Activated naive CD4-positive, alpha-beta T cell treated with anti-CD3 and anti-CD28 coated beads for 36 hours (primary cell): ENCODE data around the gene PORCN. TPM values are rescaled to one million over a fixed set of nuclear protein-coding genes. Genes with fewer than 3 reads are reported as not detected.

Experiments
- CTCF ChIA-PET: fragments of 350-600 bp; sonication (Branson Sonifier 250); formaldehyde crosslinking; loops from one replicate; lab custom pipeline; 2021; ENCODE audit warnings: antibody characterized with exemption; lab: Charles Lee
- DNase-seq: peaks from one replicate; pipeline ENCODE4 v3.0.0-alpha.2; 2020
- H3K27ac Mint-ChIP-seq: one replicate; pipeline ENCODE4 v1.8.0; 2021; ENCODE audit warnings: mild to moderate bottlenecking, mixed read lengths
- H3K27me3 Mint-ChIP-seq: one replicate; pipeline ENCODE4 v1.8.0; 2021; ENCODE audit warnings: low read depth, mixed read lengths
- H3K36me3 Mint-ChIP-seq: one replicate; pipeline ENCODE4 v1.8.0; 2021; ENCODE audit warnings: low read depth, mixed read lengths
- H3K4me1 Mint-ChIP-seq: one replicate; pipeline ENCODE4 v1.8.0; 2021; ENCODE audit warnings: low read depth, mixed read lengths
- H3K4me3 Mint-ChIP-seq: one replicate; pipeline ENCODE4 v1.8.0; 2021; ENCODE audit warnings: mild to moderate bottlenecking, moderate library complexity, mixed read lengths
- H3K9me3 Mint-ChIP-seq: one replicate; pipeline ENCODE4 v1.8.0; 2021; ENCODE audit warnings: mixed read lengths
- intact Hi-C: fragments of 100-400 bp; cut with micrococcal nuclease; formaldehyde crosslinking; loops from one replicate; pipeline ENCODE4 v1.15.1; 2023
- total RNA-seq, 2 experiments: library from RNA; stranded (reverse); gene quantifications; one replicate each; pipeline ENCODE4 v1.2.3, GENCODE V29; 2021

PORCN gene
- total RNA-seq, 2 experiments from 2014 or later, result 5.2 to 5.6 TPM

DNA sequence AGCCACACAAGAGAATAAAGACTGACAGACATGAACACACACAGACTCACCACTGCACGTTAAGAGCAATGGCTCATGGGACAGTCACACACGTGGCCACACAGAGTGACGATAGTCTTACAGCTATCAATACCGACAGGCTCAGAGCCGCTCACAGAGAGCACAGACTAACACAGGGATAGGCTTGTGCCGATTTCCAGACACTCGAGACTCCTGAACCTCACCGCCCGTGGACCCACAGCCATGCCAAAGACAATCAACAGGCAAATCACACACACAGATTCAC lies 38.0 kb upstream of the PORCN start:
- Mint-ChIP-seq H3K36me3 (peaks cover 18% of the 10 kb centered on the region), H3K9me3 (no peaks in the 10 kb centered on the region), H3K4me3 (no peak overlapping the region), H3K27me3 (no peaks in the 10 kb centered on the region), H3K4me1 (peaks cover 24% of the 10 kb centered on the region), H3K27ac (no peak overlapping the region)
- DNase-seq, result no peak
- CTCF ChIA-PET, result no interaction called here
- intact Hi-C loops, result loop anchor here (10.0 kb wide), 1 partner anchor 334 kb away; the partner anchor contains the start of gene HDAC6

- peaks cover 18% of the 10 kb centered on the region for H3K4me1 Mint-ChIP-seq
- H3K27me3 Mint-ChIP-seq, result no peaks in the 10 kb centered on the region
- H3K27ac Mint-ChIP-seq, result peak overlapping the region; percentile 54
- peaks cover 15% of the 10 kb centered on the region for H3K36me3 Mint-ChIP-seq
- intact Hi-C loops, result loop anchor here (10.0 kb wide), 1 partner anchor 333 kb away; the partner anchor contains the start of gene HDAC6
- H3K4me3 Mint-ChIP-seq, result no peak overlapping the region
- no peaks in the 10 kb centered on the region for H3K9me3 Mint-ChIP-seq
- no peak for DNase-seq
- CTCF ChIA-PET, result no interaction called here
Observed at GRCh38 chrX:48471504-48471903, 37.3 kb upstream of the PORCN start.

DNA sequence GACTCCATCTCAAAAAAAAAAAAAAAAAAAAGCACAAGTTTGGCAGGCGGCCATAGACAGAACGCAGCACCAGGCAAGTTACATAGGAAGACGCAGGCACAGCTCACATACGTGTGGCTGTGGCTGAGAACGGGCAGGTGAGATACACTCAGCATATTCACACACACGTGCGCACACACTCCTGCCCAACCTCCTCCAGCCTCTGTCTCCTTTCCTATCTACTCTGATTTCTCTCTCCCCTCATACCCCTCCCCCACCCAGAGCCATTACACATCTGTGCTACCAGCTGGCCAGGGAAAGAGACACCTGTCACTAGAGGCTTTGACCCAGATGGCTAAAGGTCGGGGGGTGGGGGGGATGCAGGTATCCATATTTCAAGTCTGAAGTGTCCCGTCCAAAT lies 36.6 kb upstream of the PORCN start:
- H3K27me3 Mint-ChIP-seq, result no peaks in the 10 kb centered on the region
- peaks cover 10% of the 10 kb centered on the region for H3K36me3 Mint-ChIP-seq
- intact Hi-C loops, result loop anchor here (10.0 kb wide), 1 partner anchor 333 kb away; the partner anchor contains the start of gene HDAC6
- H3K9me3 Mint-ChIP-seq, result no peaks in the 10 kb centered on the region
- peaks cover 17% of the 10 kb centered on the region for H3K4me1 Mint-ChIP-seq
- H3K4me3 Mint-ChIP-seq, result no peak overlapping the region
- DNase-seq, result no peak
- CTCF ChIA-PET, result no interaction called here
- H3K27ac Mint-ChIP-seq, result no peak overlapping the region

DNA sequence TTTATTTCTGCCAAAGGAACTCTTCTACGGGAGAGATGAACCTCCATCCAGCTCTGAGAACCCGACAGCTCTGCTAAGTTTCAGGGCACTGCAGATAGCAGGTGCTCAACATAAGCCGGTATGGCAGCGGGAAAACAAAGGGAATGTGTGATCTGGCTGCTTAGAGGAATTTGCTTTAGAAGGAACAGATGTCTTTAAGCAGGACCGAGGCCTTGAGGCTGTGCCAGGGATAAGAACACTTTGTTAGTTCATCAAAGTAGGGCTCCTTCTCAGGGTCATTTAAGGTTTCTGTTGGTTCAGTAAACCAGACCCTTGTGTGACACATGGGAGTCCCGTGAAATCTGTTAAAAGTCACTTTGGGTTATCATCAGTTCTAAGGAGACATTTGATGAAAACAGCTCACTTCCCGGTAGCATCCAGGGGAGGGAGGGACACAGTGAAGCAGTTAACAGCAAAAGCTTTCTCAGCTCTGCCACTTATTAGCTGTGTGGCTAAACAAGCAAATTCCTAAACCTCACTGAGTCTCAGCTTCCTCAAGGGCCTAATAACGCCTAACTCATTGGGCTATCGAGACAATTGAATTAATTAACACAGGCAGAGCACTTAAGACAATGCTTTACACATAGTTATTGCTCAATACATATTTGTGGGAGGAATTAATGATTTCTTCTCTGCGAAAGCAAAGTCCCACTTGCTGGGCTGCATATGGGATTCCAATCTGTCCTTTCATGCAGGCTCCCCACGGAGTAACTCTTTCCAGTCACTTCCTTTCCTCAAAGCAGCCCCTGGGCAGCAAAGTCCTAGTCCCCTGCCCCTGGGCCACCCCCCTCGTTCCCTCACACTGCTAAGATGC lies 35.7 kb upstream of the PORCN start:
- H3K4me3 Mint-ChIP-seq, result no peak overlapping the region
- H3K36me3 Mint-ChIP-seq, result peaks cover 10% of the 10 kb centered on the region
- no peaks in the 10 kb centered on the region for H3K27me3 Mint-ChIP-seq
- CTCF ChIA-PET, result interaction anchor here (0.8 kb wide), 1 partner anchor 49 kb away, joined by 3 read pairs; the partner anchor contains the start of gene EBP
- no peaks in the 10 kb centered on the region for H3K9me3 Mint-ChIP-seq
- DNase-seq, result no peak
- H3K4me1 Mint-ChIP-seq, result peaks cover 22% of the 10 kb centered on the region
- intact Hi-C loops, result loop anchor here (10.0 kb wide), 1 partner anchor 332 kb away; the partner anchor contains the start of gene HDAC6
- no peak overlapping the region for H3K27ac Mint-ChIP-seq

DNA sequence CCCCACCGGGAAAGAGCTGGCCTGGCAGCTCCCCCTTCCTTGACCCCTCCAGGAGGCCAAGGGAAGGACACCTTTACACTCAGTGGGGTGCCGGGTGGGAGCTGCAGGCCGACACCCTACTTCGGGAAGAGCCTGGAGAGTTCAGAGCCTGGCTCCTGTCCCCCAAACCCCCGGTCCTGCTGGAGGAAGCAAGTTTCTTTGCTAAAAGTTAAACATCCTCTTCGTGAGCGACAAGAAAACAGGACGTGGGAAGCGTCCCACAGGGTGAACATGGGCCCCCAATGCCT lies 35.1 kb upstream of the PORCN start:
- CTCF ChIA-PET, result interaction anchor here (0.8 kb wide), 1 partner anchor 48 kb away, joined by 3 read pairs; the partner anchor contains the start of gene EBP

GRCh38 chrX:48474127-48474526 lies 34.7 kb upstream of the PORCN start:
- Mint-ChIP-seq H3K4me3 (no peak overlapping the region), H3K9me3 (no peaks in the 10 kb centered on the region), H3K36me3 (peaks cover 12% of the 10 kb centered on the region), H3K4me1 (peaks cover 30% of the 10 kb centered on the region), H3K27me3 (no peaks in the 10 kb centered on the region), H3K27ac (no peak overlapping the region)
- CTCF ChIA-PET, result no interaction called here
- intact Hi-C loops, result loop anchor here (10.0 kb wide), 1 partner anchor 331 kb away; the partner anchor contains the start of gene HDAC6
- peak; percentile 46 for DNase-seq

More for the DNA sequence above, 35.1 kb upstream of the PORCN start:
- Mint-ChIP-seq H3K4me3 (no peak overlapping the region), H3K27ac (no peak overlapping the region), H3K36me3 (peaks cover 11% of the 10 kb centered on the region), H3K9me3 (no peaks in the 10 kb centered on the region), H3K27me3 (no peaks in the 10 kb centered on the region), H3K4me1 (peaks cover 26% of the 10 kb centered on the region)
- no peak for DNase-seq
- intact Hi-C loops, result loop anchor here (10.0 kb wide), 1 partner anchor 331 kb away; the partner anchor contains the start of gene HDAC6

GRCh38 chrX:48474581-48474980 lies 34.2 kb upstream of the PORCN start:
- intact Hi-C loops, result loop anchor here (10.0 kb wide), 1 partner anchor 330 kb away; the partner anchor contains the start of gene HDAC6
- Mint-ChIP-seq H3K4me1 (peaks cover 29% of the 10 kb centered on the region), H3K27ac (peak overlapping the region; percentile 90), H3K9me3 (no peaks in the 10 kb centered on the region), H3K27me3 (no peaks in the 10 kb centered on the region), H3K36me3 (peaks cover 13% of the 10 kb centered on the region), H3K4me3 (peak overlapping the region; percentile 76)
- DNase-seq, result no peak
- CTCF ChIA-PET, result interaction anchor here (1.2 kb wide), 1 partner anchor 65 kb away, joined by 5 read pairs; the partner anchor contains the start of gene TBC1D25

- Mint-ChIP-seq H3K27me3 (no peaks in the 10 kb centered on the region), H3K4me3 (peak overlapping the region; percentile 76), H3K9me3 (no peaks in the 10 kb centered on the region), H3K36me3 (peaks cover 15% of the 10 kb centered on the region), H3K4me1 (peaks cover 31% of the 10 kb centered on the region), H3K27ac (peak overlapping the region; percentile 90)
- DNase-seq, result no peak
- CTCF ChIA-PET, result interaction anchor here (1.0 to 1.2 kb wide), 2 partner anchors 39 to 65 kb away, joined by 3 to 5 read pairs; partner anchors contain the start of gene TBC1D25
- intact Hi-C loops, result loop anchor here (1.0 to 10.0 kb wide), 3 partner anchors 46 to 330 kb away; partner anchors contain the start of genes EBP, HDAC6 and TBC1D25
Observed at GRCh38 chrX:48475296-48475695, 33.5 kb upstream of the PORCN start.

GRCh38 chrX:48475774-48476577 lies 32.8 kb upstream of the PORCN start, which contains the start of gene FTSJ1:
FTSJ1 (plus strand) TSS chrX:48476199; CDS start chrX:48478048, 1,849 bp downstream.
- Mint-ChIP-seq H3K27ac (peak within 1 kb of the TSS; percentile 90), H3K4me1 (peaks cover 32% of the 10 kb centered on the region), H3K27me3 (no peaks in the 10 kb centered on the region), H3K36me3 (peaks cover 18% of the 10 kb centered on the region), H3K9me3 (no peaks in the 10 kb centered on the region), H3K4me3 (peak within 1 kb of the TSS; percentile 76)
- DNase-seq, result peak; percentile 86
- CTCF ChIA-PET, result interaction anchor here (1.0 kb wide), 1 partner anchor 38 kb away, joined by 3 read pairs; no protein-coding TSS in a partner anchor
- intact Hi-C loops, result loop anchor here (1.0 to 10.0 kb wide), 6 partner anchors 32 to 329 kb away; partner anchors contain the start of genes EBP, HDAC6, PORCN and RBM3

- CTCF ChIA-PET, result no interaction called here
- no peak for DNase-seq
- peaks cover 18% of the 10 kb centered on the region for H3K36me3 Mint-ChIP-seq
- H3K4me3 Mint-ChIP-seq, result peak overlapping the region; percentile 76
- no peaks in the 10 kb centered on the region for H3K27me3 Mint-ChIP-seq
- H3K4me1 Mint-ChIP-seq, result peaks cover 32% of the 10 kb centered on the region
- H3K9me3 Mint-ChIP-seq, result no peaks in the 10 kb centered on the region
- H3K27ac Mint-ChIP-seq, result peak overlapping the region; percentile 90
- intact Hi-C loops, result loop anchor here (1.0 to 10.0 kb wide), 4 partner anchors 31 to 328 kb away; partner anchors contain the start of genes HDAC6, PORCN, RBM3 and WDR13
Observed at GRCh38 chrX:48476919-48477318, 31.9 kb upstream of the PORCN start.

DNA sequence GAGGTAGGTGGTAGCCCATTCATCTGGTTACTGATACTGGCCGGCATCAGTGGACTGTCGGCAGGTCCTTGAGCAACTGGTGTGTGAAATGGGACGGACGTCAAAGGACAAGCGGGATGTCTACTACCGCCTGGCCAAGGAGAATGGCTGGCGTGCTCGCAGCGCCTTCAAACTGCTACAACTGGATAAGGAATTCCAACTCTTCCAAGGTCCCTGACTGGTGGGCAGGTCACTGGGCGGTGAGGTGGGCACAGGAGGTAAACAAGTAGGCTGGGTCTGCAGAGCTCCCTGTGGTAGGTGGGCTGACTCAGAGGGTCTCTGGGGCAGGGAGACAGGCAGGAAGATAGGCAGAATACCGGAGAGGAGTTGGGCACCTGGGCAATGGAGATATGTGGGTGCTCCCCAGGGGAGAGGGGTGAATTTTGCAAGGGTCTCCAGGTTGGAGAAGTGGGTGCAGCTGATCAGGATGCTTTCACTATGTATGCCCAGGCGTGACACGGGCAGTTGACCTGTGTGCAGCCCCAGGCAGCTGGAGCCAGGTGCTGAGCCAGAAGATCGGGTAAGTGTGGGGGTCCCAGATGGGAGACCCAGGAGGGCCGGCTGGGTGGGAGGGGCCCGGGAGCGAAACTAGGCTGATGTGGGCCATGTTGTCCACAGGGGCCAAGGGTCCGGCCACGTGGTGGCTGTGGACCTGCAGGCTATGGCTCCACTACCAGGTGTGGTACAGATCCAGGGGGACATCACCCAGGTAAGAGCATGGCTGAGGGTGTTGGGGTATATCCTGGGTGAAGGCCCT lies 30.6 kb upstream of the PORCN start:
- intact Hi-C loops, result loop anchor here (10.0 kb wide), 1 partner anchor 327 kb away; the partner anchor contains the start of gene HDAC6
- peaks cover 18% of the 10 kb centered on the region for H3K36me3 Mint-ChIP-seq
- H3K27ac Mint-ChIP-seq, result peak overlapping the region; percentile 59
- CTCF ChIA-PET, result no interaction called here
- H3K4me1 Mint-ChIP-seq, result peaks cover 32% of the 10 kb centered on the region
- H3K4me3 Mint-ChIP-seq, result no peak overlapping the region
- no peaks in the 10 kb centered on the region for H3K9me3 Mint-ChIP-seq
- no peak for DNase-seq
- no peaks in the 10 kb centered on the region for H3K27me3 Mint-ChIP-seq
